Measurements from ENCODE around the gene FHIT.
A peak's percentile ranks its signal among the peaks of the same experiment; 100 is the strongest.

The FHIT gene

GRCh38 chr3:60841355-60841754, 409.9 kb downstream of the FHIT start:
- no peak overlapping the region for H3K4me3 ChIP-seq (ENCODE audit: low read depth, low read length)
- TF ChIP-seq, protein P1, sequence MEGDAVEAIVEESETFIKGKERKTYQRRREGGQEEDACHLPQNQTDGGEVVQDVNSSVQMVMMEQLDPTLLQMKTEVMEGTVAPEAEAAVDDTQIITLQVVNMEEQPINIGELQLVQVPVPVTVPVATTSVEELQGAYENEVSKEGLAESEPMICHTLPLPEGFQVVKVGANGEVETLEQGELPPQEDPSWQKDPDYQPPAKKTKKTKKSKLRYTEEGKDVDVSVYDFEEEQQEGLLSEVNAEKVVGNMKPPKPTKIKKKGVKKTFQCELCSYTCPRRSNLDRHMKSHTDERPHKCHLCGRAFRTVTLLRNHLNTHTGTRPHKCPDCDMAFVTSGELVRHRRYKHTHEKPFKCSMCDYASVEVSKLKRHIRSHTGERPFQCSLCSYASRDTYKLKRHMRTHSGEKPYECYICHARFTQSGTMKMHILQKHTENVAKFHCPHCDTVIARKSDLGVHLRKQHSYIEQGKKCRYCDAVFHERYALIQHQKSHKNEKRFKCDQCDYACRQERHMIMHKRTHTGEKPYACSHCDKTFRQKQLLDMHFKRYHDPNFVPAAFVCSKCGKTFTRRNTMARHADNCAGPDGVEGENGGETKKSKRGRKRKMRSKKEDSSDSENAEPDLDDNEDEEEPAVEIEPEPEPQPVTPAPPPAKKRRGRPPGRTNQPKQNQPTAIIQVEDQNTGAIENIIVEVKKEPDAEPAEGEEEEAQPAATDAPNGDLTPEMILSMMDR (conservative IDR thresholded peaks at IDR 0.05; ENCODE audit: low read depth, low read length), result no peak
- peak; percentile 71 for DNase-seq (ENCODE audit: low read depth)

DNA sequence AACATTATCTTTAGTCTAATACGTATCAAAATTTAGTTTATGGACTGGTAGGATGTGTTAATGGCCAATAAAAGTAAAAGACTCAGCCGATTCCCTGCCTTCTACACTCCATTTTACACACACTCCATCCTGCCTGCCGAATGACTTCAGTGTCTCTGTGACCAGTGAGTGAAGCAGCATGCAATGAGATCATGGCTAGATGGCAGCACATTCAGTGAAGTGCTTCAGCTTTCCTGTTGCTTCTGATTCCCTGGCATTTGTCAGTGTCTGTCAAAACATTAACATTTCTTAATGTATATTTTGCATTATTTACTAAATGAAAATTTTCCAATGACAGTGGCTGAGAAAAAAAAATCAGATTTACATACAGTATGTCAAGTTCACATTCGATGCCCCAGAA, 412.0 kb downstream of the FHIT start:
- peak; percentile 4 for DNase-seq (ENCODE audit: low read depth)

DNA sequence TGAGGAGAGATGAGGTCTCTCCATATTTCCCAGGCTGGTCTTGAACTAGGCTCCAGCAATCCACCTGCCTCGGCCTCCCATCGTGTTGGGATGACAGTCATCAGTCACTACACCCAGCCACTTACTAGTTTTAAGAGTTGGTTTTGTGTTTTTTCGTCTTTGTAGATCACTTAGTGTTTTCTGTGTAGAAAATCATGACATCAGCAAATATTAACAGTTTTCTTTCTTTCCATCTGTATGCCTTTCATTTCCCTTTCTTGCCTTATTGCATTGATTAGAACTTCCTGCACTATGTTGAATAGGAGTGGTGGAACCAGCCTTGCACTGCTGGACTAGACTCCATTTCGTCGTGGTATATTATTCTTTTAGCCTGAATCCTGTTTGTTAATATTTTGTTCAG, 415.5 kb downstream of the FHIT start:
- no peak for DNase-seq (ENCODE audit: low read depth)
- no peak overlapping the region for H3K4me3 ChIP-seq (ENCODE audit: low read depth, low read length)
- TF ChIP-seq, protein P1 (conservative IDR thresholded peaks at IDR 0.05; ENCODE audit: low read depth, low read length), result no peak

More for the DNA sequence above, 412.0 kb downstream of the FHIT start:
- TF ChIP-seq, protein P1 (conservative IDR thresholded peaks at IDR 0.05; ENCODE audit: low read depth, low read length), result no peak
- H3K4me3 ChIP-seq (ENCODE audit: low read depth, low read length), result no peak overlapping the region

DNA sequence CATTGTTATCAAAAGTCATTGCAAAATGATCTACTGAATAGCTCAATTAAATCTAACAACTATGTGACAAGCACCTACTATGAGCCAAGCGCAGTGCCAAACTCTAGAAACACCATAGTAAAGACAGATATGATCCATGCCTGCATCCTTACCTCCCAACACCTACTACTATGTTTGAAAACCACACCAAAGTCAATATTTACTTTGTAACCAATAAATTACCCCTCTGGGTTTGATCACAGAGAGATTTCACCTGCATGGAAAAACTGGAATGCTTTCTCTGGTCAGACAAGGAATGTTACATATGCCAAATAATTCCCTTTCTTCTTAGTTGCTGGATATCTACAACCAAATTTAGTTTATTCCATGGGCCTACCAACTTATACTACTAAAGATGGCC, 422.2 kb downstream of the FHIT start:
- no peak overlapping the region for H3K4me3 ChIP-seq (ENCODE audit: low read depth, low read length)
- DNase-seq (ENCODE audit: low read depth), result no peak
- TF ChIP-seq, protein P1 (conservative IDR thresholded peaks at IDR 0.05; ENCODE audit: low read depth, low read length), result no peak

GRCh38 chr3:60827666-60828065, 423.6 kb downstream of the FHIT start:
- DNase-seq (ENCODE audit: low read depth), result no peak
- TF ChIP-seq, protein P1 (conservative IDR thresholded peaks at IDR 0.05; ENCODE audit: low read depth, low read length), result no peak
- no peak overlapping the region for H3K4me3 ChIP-seq (ENCODE audit: low read depth, low read length)

- TF ChIP-seq, protein P1 (conservative IDR thresholded peaks at IDR 0.05; ENCODE audit: low read depth, low read length), result no peak
- DNase-seq (ENCODE audit: low read depth), result no peak
- H3K4me3 ChIP-seq (ENCODE audit: low read depth, low read length), result no peak overlapping the region
These were observed 424.7 kb downstream of the FHIT start for GRCh38 chr3:60826511-60826910.

DNA sequence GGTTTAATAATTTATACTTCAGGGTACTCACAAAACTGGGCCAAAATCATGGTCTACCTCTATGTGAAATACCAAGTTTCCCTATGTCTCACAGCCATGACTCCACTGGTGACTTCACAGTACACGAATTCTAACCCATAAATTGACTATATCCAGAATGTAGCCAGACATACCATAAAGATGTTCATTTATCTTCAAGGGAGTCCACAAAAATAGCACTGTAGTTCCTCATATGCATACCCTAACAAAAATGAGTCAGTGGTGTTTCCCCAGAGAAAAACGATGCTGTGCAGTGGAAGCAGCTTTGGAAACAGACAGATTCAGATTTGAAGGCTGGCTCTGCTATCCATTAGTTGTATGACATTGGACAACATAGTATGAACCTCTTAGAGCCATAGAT, 438.8 kb downstream of the FHIT start:
- TF ChIP-seq, protein P1 (conservative IDR thresholded peaks at IDR 0.05; ENCODE audit: low read depth, low read length), result no peak
- no peak overlapping the region for H3K4me3 ChIP-seq (ENCODE audit: low read depth, low read length)
- DNase-seq (ENCODE audit: low read depth), result no peak
